Tibial nerve (tissue), 4 donors: ENCODE measurements around the gene LCE1F. TPM values are rescaled to one million over a fixed set of nuclear protein-coding genes. Genes with fewer than 3 reads are reported as not detected.

Experiments
- DNase-seq, 2 donors: peaks; one replicate each; pipeline ENCODE4 v3.0.0-alpha.2; 2019; ENCODE audit warnings: low spot score in 2 of 2
- H3K27ac ChIP-seq, 4 donors: fragments of 200-600 bp; sonication (generic) in 3 of 4; one replicate each; pipeline ENCODE4 v1.5.1; 2017 to 2019; ENCODE audit warnings: mild to moderate bottlenecking in 1 of 4
- H3K27me3 ChIP-seq, 2 donors: fragments of 200-600 bp; sonication (generic) in 1 of 2; one replicate each; pipeline versions ENCODE4 v1.5.1 to v1.6.0; 2017 to 2019
- H3K36me3 ChIP-seq, 3 donors: fragments of 200-600 bp; sonication (generic); one replicate each; pipeline ENCODE4 v1.5.1; 2018 to 2019
- H3K4me1 ChIP-seq, 4 donors: fragments of 200-600 bp; sonication (generic) in 3 of 4; one replicate each; pipeline ENCODE4 v1.5.1; 2017 to 2019
- H3K4me3 ChIP-seq, 4 donors: fragments of 200-600 bp; sonication (generic) in 3 of 4; one replicate each; pipeline ENCODE4 v1.5.1; 2017 to 2019; ENCODE audit warnings: mild to moderate bottlenecking in 1 of 4, moderate library complexity in 1 of 4
- H3K9me3 ChIP-seq, 4 donors: fragments of 200-600 bp; sonication (generic) in 3 of 4; one replicate each; pipeline ENCODE4 v1.5.1; 2017 to 2019
- EP300 ChIP-seq, 2 donors: sonication (generic); formaldehyde crosslinking; IDR thresholded peaks; one replicate each; pipeline ENCODE4 v1.6.1; 2017; ENCODE audit warnings: antibody characterized with exemption in 2 of 2, mild to moderate bottlenecking in 1 of 2
- POLR2A ChIP-seq, 2 donors: fragments of 450-650 bp; IDR thresholded peaks; one replicate each; pipeline ENCODE4 v1.6.1; 2017; ENCODE audit warnings: antibody characterized with exemption in 2 of 2, mild to moderate bottlenecking in 2 of 2, moderate library complexity in 2 of 2
- WGBS, 2 donors: methylation state at CpG; one replicate each; pipeline ENCODE4 v1.1.5; 2018; 5-methylcytosine and 5-hydroxymethylcytosine counted together
- total RNA-seq, 4 donors: library from RNA; depleted of rRNA; stranded (reverse); fragments of >200 nt; gene quantifications; one replicate each; pipeline ENCODE4 v1.1.0, GENCODE V29; 2016
- TF ChIP-seq, protein P1 (sequence below), 5 experiments: fragments of 200-600 bp in 3 of 5; fragments of 450-650 bp in 2 of 5; sonication (generic) in 3 of 5; IDR thresholded peaks; one replicate each; pipeline ENCODE4 v1.5.1; 2016 to 2019; ENCODE audit warnings: antibody characterized with exemption in 5 of 5, mild to moderate bottlenecking in 3 of 5, moderate library complexity in 2 of 5

LCE1F gene
- total RNA-seq, 4 donors from 2014 or later, result not detected

DNA sequence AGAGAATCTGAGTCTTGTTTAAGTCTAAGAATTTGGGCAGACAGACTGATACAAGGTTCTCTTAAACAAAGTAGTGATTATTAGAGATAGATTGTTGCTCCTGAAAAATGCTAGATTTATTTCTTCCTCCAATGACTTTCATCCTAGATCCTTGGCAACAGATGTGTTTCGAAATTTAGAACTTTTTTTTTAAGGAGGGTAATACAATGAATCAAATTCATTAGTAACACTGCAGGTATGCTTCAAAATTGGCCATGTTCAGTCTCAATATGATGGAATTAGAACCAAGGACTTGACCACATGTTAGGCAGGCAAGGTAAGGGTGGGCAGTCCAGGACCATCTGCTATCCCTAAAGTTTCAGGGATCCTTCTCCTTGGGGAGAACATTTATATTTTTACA is 4.5 kb upstream of the LCE1F start:
- Histone ChIP-seq H3K27ac (no peak overlapping the region), H3K27me3 (no peaks in the 10 kb centered on the region), H3K36me3 (no peaks in the 10 kb centered on the region), H3K9me3 (peaks cover 0 to 5% (median 0%) of the 10 kb centered on the region in 4 donors), H3K4me3 (no peak overlapping the region), H3K4me1 (no peaks in the 10 kb centered on the region)
- TF ChIP-seq POLR2A (IDR thresholded peaks at IDR 0.05), result no peak
- TF ChIP-seq, protein P1, sequence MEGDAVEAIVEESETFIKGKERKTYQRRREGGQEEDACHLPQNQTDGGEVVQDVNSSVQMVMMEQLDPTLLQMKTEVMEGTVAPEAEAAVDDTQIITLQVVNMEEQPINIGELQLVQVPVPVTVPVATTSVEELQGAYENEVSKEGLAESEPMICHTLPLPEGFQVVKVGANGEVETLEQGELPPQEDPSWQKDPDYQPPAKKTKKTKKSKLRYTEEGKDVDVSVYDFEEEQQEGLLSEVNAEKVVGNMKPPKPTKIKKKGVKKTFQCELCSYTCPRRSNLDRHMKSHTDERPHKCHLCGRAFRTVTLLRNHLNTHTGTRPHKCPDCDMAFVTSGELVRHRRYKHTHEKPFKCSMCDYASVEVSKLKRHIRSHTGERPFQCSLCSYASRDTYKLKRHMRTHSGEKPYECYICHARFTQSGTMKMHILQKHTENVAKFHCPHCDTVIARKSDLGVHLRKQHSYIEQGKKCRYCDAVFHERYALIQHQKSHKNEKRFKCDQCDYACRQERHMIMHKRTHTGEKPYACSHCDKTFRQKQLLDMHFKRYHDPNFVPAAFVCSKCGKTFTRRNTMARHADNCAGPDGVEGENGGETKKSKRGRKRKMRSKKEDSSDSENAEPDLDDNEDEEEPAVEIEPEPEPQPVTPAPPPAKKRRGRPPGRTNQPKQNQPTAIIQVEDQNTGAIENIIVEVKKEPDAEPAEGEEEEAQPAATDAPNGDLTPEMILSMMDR (IDR thresholded peaks at IDR 0.05), result no peak
- TF ChIP-seq EP300 (IDR thresholded peaks at IDR 0.05), result no peak
- 68 to 79% methylated on average over 1 of the region's 1 CpG for WGBS, 2 donors
- DNase-seq, result no peak

DNA sequence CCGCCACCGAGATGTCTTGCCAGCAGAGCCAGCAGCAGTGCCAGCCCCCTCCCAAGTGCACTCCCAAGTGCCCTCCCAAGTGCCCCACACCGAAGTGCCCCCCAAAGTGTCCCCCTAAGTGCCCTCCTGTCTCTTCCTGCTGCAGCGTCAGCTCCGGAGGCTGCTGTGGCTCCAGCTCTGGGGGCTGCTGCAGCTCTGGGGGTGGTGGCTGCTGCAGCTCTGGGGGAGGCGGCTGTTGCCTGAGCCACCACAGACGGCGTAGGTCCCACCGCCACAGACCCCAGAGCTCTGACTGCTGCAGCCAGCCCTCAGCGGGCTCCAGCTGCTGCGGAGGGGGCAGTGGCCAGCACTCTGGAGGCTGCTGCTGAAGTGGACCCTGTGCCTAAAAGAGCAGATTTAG is 1.4 kb downstream of the LCE1F start:
- no peaks in the 10 kb centered on the region for H3K27me3 ChIP-seq
- no peak for DNase-seq
- TF ChIP-seq POLR2A (IDR thresholded peaks at IDR 0.05) (no peak), EP300 (IDR thresholded peaks at IDR 0.05) (no peak)
- TF ChIP-seq, protein P1 (IDR thresholded peaks at IDR 0.05), result no peak
- no peak overlapping the region for H3K27ac ChIP-seq
- H3K9me3 ChIP-seq, result peaks cover 0 to 17% (median 0%) of the 10 kb centered on the region in 4 donors
- no peak overlapping the region for H3K4me3 ChIP-seq
- H3K36me3 ChIP-seq, result no peaks in the 10 kb centered on the region
- no peaks in the 10 kb centered on the region for H3K4me1 ChIP-seq
- WGBS, 2 donors, result 65 to 73% methylated on average over 9 to 10 of the region's 11 CpGs

DNA sequence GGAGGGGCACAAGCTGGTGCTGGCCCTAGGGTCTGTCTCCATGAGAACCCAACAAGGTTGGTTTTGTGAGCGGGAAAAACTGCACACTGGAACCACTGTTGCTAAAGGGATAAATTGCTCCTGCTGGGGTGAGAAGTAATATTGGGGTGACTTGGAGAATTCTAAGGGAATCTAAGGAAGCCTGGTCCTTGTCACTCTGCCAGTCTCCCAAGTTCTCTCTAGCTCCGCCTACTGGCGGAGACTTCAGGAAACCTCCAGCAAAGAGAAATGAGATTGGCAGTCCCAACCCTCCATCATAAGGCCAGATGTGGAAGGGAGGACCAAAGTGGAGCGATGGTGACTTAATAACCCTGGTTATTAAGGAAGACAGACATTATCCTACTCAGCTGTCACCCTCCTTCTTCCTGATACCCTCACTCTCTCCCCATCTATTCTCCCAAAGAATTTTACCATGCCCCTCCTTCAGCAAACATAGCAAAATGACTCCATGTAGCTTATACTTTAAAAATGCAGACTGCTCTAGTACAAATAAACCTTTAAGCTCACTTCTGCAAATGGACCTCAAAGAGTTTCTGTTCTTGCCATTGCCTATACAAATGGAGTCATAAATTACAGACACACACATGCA is 2.7 kb downstream of the LCE1F start:
- H3K4me1 ChIP-seq, result no peaks in the 10 kb centered on the region
- no peak overlapping the region for H3K4me3 ChIP-seq
- 56 to 58% methylated on average over 4 of the region's 4 CpGs for WGBS, 2 donors
- H3K9me3 ChIP-seq, result peaks cover 0 to 13% (median 0%) of the 10 kb centered on the region in 4 donors
- H3K27ac ChIP-seq, result no peak overlapping the region
- H3K36me3 ChIP-seq, result no peaks in the 10 kb centered on the region
- H3K27me3 ChIP-seq, result no peaks in the 10 kb centered on the region
- TF ChIP-seq EP300 (IDR thresholded peaks at IDR 0.05) (no peak), POLR2A (IDR thresholded peaks at IDR 0.05) (no peak)
- TF ChIP-seq, protein P1 (IDR thresholded peaks at IDR 0.05), result no peak
- no peak for DNase-seq

- 60 to 67% methylated on average over 2 of the region's 2 CpGs for WGBS, 2 donors
- TF ChIP-seq, protein P1 (IDR thresholded peaks at IDR 0.05), result no peak
- H3K27ac ChIP-seq, result no peak overlapping the region
- H3K27me3 ChIP-seq, result no peaks in the 10 kb centered on the region
- H3K4me1 ChIP-seq, result no peaks in the 10 kb centered on the region
- H3K4me3 ChIP-seq, result no peak overlapping the region
- DNase-seq, result no peak
- H3K36me3 ChIP-seq, result no peaks in the 10 kb centered on the region
- H3K9me3 ChIP-seq, result no peaks in the 10 kb centered on the region
Measured at GRCh38 chr1:152783095-152783494, 8.2 kb downstream of the LCE1F start.

DNA sequence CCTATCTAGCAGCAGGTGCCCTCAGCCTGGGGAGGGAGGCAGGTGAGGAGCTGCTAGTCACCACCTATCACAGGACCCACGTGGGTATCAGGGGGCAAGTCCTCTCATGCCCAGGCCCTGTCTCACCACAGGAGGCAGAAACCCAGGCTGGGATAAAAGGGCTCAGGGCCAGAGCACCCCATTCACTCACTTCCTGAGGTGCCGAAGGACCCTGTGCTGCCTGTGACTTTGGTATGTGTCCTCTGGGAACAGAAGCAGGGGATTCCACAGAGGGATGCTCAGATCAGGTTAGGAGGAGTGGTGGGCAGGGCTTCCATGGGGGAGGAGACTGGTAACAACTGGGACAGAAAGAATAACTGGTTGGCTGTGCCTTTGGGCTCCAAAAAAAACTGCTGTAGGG is 11.1 kb downstream of the LCE1F start, which contains the start of gene LCE1E:
TSS of gene LCE1E (plus strand) at position 181 of the 400 bp plus-strand sequence. CDS start 1,043 bp downstream, outside the sequence.
- Histone ChIP-seq H3K27me3 (no peaks in the 10 kb centered on the region), H3K36me3 (no peaks in the 10 kb centered on the region), H3K4me1 (no peaks in the 10 kb centered on the region), H3K9me3 (no peaks in the 10 kb centered on the region), H3K27ac (no peak within 1 kb of the TSS), H3K4me3 (no peak within 1 kb of the TSS)
- TF ChIP-seq POLR2A (IDR thresholded peaks at IDR 0.05), result no peak
- no peak for TF ChIP-seq EP300 (IDR thresholded peaks at IDR 0.05)
- TF ChIP-seq, protein P1 (IDR thresholded peaks at IDR 0.05), result no peak
- 39 to 48% methylated on average over 2 of the region's 2 CpGs for WGBS, 2 donors
- no peak for DNase-seq
